Head of caudate nucleus (tissue), 42 donors: ENCODE data around the gene DYNLL1.
"Not testable (repeated sequence)": the region's sequence is repeated elsewhere in the genome, so short reads cannot be mapped to it uniquely, and the experiment has no call there.

Experiments used
- DNase-seq, 42 donors: peaks; one replicate each; pipeline versions ENCODE4 v3.0.0 to v3.0.0-alpha.2; 2020 to 2021; ENCODE audit warnings: mixed read lengths in 7 of 42
- intact Hi-C: fragments of 100-400 bp; cut with DNase I; formaldehyde crosslinking; loops from one replicate; pipeline ENCODE4 v1.15.0; 2022

The DYNLL1 gene

GRCh38 chr12:120495731-120496412 lies at the start of gene DYNLL1:
TSS of gene DYNLL1 (plus strand) at chr12:120496113. CDS start at chr12:120496422, 309 bp downstream.
- intact Hi-C loops, result loop anchor here (5.0 kb wide), 1 partner anchor 49 kb away; the partner anchor contains the start of genes GATC and TRIAP1
- peak; percentile 93 to 99 (median 97) for DNase-seq

GRCh38 chr12:120446844-120447178 lies 49.1 kb upstream of the DYNLL1 start:
- not testable (repeated sequence) for DNase-seq
- intact Hi-C loops, result loop anchor here (5.0 kb wide), 1 partner anchor 50 kb away; the partner anchor contains the start of gene DYNLL1

- DNase-seq, result no peak
- intact Hi-C loops, result loop anchor here (5.0 kb wide), 1 partner anchor 49 kb away; the partner anchor contains the start of gene DYNLL1
Measured at GRCh38 chr12:120447992-120448391, 47.9 kb upstream of the DYNLL1 start.

GRCh38 chr12:120452524-120452923 lies 43.4 kb upstream of the DYNLL1 start:
- DNase-seq, intact Hi-C loops: not testable (repeated sequence)

- intact Hi-C loops, result no loop called here
- no peak for DNase-seq
Measured at GRCh38 chr12:120453060-120453750, 42.7 kb upstream of the DYNLL1 start.

GRCh38 chr12:120453977-120454376 lies 41.9 kb upstream of the DYNLL1 start:
- peak in 1 of 42 donors; percentile 18 for DNase-seq
- intact Hi-C loops, result no loop called here

GRCh38 chr12:120455302-120455701 lies 40.6 kb upstream of the DYNLL1 start:
- intact Hi-C loops, result no loop called here
- no peak for DNase-seq

- intact Hi-C loops, result no loop called here
- no peak for DNase-seq
Measured at GRCh38 chr12:120457133-120457532, 38.8 kb upstream of the DYNLL1 start.

GRCh38 chr12:120460157-120460556 lies 35.8 kb upstream of the DYNLL1 start:
- DNase-seq, result no peak
- intact Hi-C loops, result no loop called here

- intact Hi-C loops, result no loop called here
- DNase-seq, result no peak
Measured at GRCh38 chr12:120462099-120462640, 33.7 kb upstream of the DYNLL1 start.

- intact Hi-C loops, result no loop called here
- no peak for DNase-seq
Measured at GRCh38 chr12:120463712-120464111, 32.2 kb upstream of the DYNLL1 start.

GRCh38 chr12:120465756-120466155 lies 30.2 kb upstream of the DYNLL1 start:
- no peak for DNase-seq
- intact Hi-C loops, result loop anchor here (5.0 kb wide), 1 partner anchor 62 kb away; the partner anchor contains the start of gene COQ5

GRCh38 chr12:120466560-120467315 lies 29.2 kb upstream of the DYNLL1 start:
- peak in 34 of 42 donors; percentile 6 to 69 (median 36) for DNase-seq
- intact Hi-C loops, result loop anchor here (5.0 kb wide), 1 partner anchor 61 kb away; the partner anchor contains the start of gene COQ5

GRCh38 chr12:120467439-120467838 lies 28.5 kb upstream of the DYNLL1 start:
- intact Hi-C loops, result loop anchor here (5.0 kb wide), 1 partner anchor 60 kb away; the partner anchor contains the start of gene COQ5
- no peak for DNase-seq

- DNase-seq, result peak in 5 of 42 donors; percentile 8 to 44 (median 21)
- intact Hi-C loops, result loop anchor here (5.0 kb wide), 1 partner anchor 59 kb away; the partner anchor contains the start of gene COQ5
Measured at GRCh38 chr12:120468325-120468820, 27.5 kb upstream of the DYNLL1 start.

GRCh38 chr12:120468821-120469449 lies 27.0 kb upstream of the DYNLL1 start:
- DNase-seq, result peak in 40 of 42 donors; percentile 12 to 75 (median 52)

GRCh38 chr12:120469450-120470149 lies 26.3 kb upstream of the DYNLL1 start, which contains the start of gene SRSF9:
TSS of gene SRSF9 (minus strand) at chr12:120469748. CDS start at chr12:120469609, 139 bp downstream.
- intact Hi-C loops, result loop anchor here (5.0 kb wide), 1 partner anchor 58 kb away; the partner anchor contains the start of gene COQ5
- peak; percentile 88 to 99 (median 96) for DNase-seq

More at GRCh38 chr12:120468821-120469449, 27.0 kb upstream of the DYNLL1 start:
- intact Hi-C loops, result loop anchor here (5.0 kb wide), 1 partner anchor 58 kb away; the partner anchor contains the start of gene COQ5
